IPS-18a (cell line): Measurements from ENCODE around the gene HSDL2.
"Not testable (repeated sequence)": the region's sequence is repeated elsewhere in the genome, so short reads cannot be mapped to it uniquely, and the experiment has no call there.

ENCODE experiments used
- H3K27ac ChIP-seq: one replicate; pipeline ENCODE4 v1.5.1; 2013; ENCODE audit warnings: low read length
- H3K27me3 ChIP-seq: one replicate; pipeline ENCODE4 v1.6.1; 2013; ENCODE audit warnings: mild to moderate bottlenecking, low read length; ENCODE audit not compliant: control insufficient read depth, insufficient read depth
- H3K36me3 ChIP-seq: one replicate; pipeline ENCODE4 v1.6.1; 2013; ENCODE audit warnings: low read depth, low read length; ENCODE audit not compliant: control insufficient read depth
- H3K4me1 ChIP-seq: one replicate; pipeline ENCODE4 v1.6.1; 2013; ENCODE audit warnings: low read depth, low read length; ENCODE audit not compliant: control insufficient read depth
- H3K4me3 ChIP-seq: one replicate; pipeline ENCODE4 v1.5.1; 2013; ENCODE audit warnings: low read length
- H3K9ac ChIP-seq: one replicate; pipeline ENCODE4 v1.6.1; 2013; ENCODE audit warnings: mild to moderate bottlenecking, low read length, moderate library complexity
- H3K9me3 ChIP-seq: one replicate; pipeline ENCODE4 v1.6.1; 2013; ENCODE audit warnings: low read depth, low read length; ENCODE audit not compliant: control insufficient read depth

The HSDL2 gene

DNA sequence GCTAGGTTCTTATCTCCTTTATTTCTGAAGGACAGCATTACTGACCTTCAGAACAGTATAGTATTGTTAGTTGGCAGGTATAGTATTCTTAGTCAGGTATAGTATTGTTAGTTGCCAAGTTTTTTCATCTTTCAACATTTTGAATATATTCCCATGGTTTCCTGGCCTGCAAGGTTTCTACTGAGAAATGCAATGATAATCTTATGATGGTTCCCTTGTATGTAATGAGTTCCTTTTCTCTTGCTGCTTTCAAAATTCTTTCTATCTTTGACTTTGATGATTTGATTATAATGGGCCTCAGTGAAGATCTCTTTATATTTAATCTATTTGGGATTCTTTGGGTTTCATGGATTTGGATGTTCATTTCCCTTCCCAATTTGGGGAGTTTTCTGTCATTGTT, 12.4 kb upstream of the HSDL2 start:
- no peaks in the 10 kb centered on the region for H3K27me3 ChIP-seq
- peaks cover 4% of the 10 kb centered on the region for H3K9me3 ChIP-seq
- no peak overlapping the region for H3K27ac ChIP-seq

GRCh38 chr9:112369817-112370216, 10.1 kb upstream of the HSDL2 start:
- H3K9me3 ChIP-seq = peaks cover 4% of the 10 kb centered on the region
- no peaks in the 10 kb centered on the region for H3K4me1 ChIP-seq
- no peak overlapping the region for H3K27ac ChIP-seq
- H3K9ac ChIP-seq = no peak overlapping the region
- no peaks in the 10 kb centered on the region for H3K36me3 ChIP-seq
- no peaks in the 10 kb centered on the region for H3K27me3 ChIP-seq
- no peak overlapping the region for H3K4me3 ChIP-seq

More for the DNA sequence above, 12.4 kb upstream of the HSDL2 start:
- Histone ChIP-seq H3K4me1 (no peaks in the 10 kb centered on the region), H3K9ac (no peak overlapping the region), H3K4me3 (no peak overlapping the region), H3K36me3 (no peaks in the 10 kb centered on the region)

GRCh38 chr9:112371060-112371459, 8.8 kb upstream of the HSDL2 start:
- Histone ChIP-seq H3K9ac (no peak overlapping the region), H3K36me3 (no peaks in the 10 kb centered on the region), H3K27ac (no peak overlapping the region), H3K4me3 (no peak overlapping the region), H3K9me3 (peaks cover 4% of the 10 kb centered on the region), H3K4me1 (no peaks in the 10 kb centered on the region), H3K27me3 (no peaks in the 10 kb centered on the region)

DNA sequence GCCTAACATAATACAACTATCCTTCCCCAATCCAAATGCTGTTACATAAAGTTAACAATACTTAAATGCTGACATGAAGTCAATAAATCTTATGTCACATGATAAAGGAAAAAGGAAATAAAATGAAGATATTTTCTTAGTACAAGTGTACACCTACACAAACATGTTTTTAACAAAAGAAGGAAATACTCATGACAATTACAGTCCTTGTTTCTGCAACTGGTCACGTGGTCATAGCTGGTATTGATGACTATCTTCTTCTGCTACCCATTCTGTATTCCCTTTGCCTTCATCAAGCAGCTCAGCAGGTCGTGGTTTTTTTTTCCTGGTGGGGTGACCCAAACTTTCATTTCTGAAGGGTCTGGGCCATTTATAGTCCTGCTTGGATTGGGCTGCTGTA, 6.2 kb upstream of the HSDL2 start:
- not testable (repeated sequence) for H3K36me3 ChIP-seq, H3K27me3 ChIP-seq, H3K4me3 ChIP-seq, H3K9me3 ChIP-seq, H3K9ac ChIP-seq, H3K27ac ChIP-seq
- H3K4me1 ChIP-seq = peaks cover 11% of the 10 kb centered on the region

- not testable (repeated sequence) for H3K27ac ChIP-seq, H3K9me3 ChIP-seq, H3K9ac ChIP-seq, H3K4me3 ChIP-seq, H3K27me3 ChIP-seq, H3K36me3 ChIP-seq
- H3K4me1 ChIP-seq = peaks cover 15% of the 10 kb centered on the region
These were observed 5.7 kb upstream of the HSDL2 start for GRCh38 chr9:112374232-112374631.

- no peak overlapping the region for H3K9ac ChIP-seq
- no peak overlapping the region for H3K27ac ChIP-seq
- H3K9me3 ChIP-seq = no peaks in the 10 kb centered on the region
- H3K4me3 ChIP-seq = no peak overlapping the region
- peaks cover 15% of the 10 kb centered on the region for H3K4me1 ChIP-seq
- H3K27me3 ChIP-seq = no peaks in the 10 kb centered on the region
- no peaks in the 10 kb centered on the region for H3K36me3 ChIP-seq
These were observed 4.5 kb upstream of the HSDL2 start for GRCh38 chr9:112375361-112375760.

DNA sequence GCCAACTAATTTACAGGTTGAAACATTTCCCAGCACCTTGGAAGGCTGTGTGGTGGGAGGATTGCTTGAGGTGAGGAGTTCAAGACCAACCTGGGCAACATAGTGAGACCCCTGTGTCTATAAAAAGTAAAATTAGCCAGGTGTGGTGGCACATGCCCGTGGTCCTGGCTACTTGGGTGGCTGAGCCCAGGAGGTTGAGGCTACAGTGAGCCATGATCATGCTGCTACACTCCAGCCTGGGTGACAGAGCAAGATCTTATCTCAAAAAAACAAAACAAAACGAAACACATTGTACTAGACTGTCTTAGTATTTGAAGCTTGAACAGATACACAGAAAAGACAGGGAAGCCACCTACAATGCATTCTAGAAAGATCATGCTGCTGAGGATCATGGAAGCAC, 2.8 kb upstream of the HSDL2 start:
- H3K9me3 ChIP-seq = no peaks in the 10 kb centered on the region
- no peak overlapping the region for H3K27ac ChIP-seq
- no peaks in the 10 kb centered on the region for H3K27me3 ChIP-seq
- no peaks in the 10 kb centered on the region for H3K36me3 ChIP-seq
- H3K9ac ChIP-seq = no peak overlapping the region
- H3K4me3 ChIP-seq = peak overlapping the region; percentile 91
- peaks cover 18% of the 10 kb centered on the region for H3K4me1 ChIP-seq

DNA sequence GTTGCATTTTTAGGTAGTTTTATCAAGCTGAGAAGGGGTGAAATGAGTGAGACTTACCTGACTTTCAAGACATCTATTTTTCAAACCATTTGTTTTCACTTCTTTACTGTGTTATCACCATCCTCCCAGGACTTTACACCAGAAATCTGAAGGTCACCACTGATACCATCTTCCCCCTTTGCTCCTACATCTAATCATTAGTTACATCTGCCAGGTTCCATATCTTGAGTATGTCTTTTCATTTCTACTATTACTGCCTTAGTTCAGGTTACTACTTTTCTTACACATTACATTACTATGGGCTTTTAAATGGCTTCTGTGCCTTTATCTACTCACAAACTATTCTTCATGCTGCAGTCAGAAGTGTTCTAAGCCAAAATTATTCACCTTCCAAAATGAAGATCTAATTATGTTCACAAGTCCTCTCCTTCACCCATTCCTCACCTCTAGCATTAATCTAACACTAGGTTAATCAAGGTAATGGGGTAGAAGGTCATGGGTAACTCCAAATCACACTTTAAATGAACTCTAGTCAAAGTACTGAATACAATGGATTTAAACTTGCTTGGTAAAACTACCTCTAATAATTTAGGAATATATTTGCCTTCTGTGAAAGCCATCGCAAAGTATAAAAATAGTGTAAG, 2.1 kb upstream of the HSDL2 start:
- no peaks in the 10 kb centered on the region for H3K36me3 ChIP-seq
- peak overlapping the region; percentile 4 for H3K9ac ChIP-seq
- no peak overlapping the region for H3K27ac ChIP-seq
- no peaks in the 10 kb centered on the region for H3K9me3 ChIP-seq
- H3K27me3 ChIP-seq = no peaks in the 10 kb centered on the region
- H3K4me3 ChIP-seq = peak overlapping the region; percentile 91
- H3K4me1 ChIP-seq = peaks cover 18% of the 10 kb centered on the region

- Histone ChIP-seq H3K27me3 (no peaks in the 10 kb centered on the region), H3K9ac (peak overlapping the region; percentile 85), H3K4me1 (peaks cover 18% of the 10 kb centered on the region), H3K27ac (no peak overlapping the region), H3K36me3 (no peaks in the 10 kb centered on the region), H3K9me3 (no peaks in the 10 kb centered on the region), H3K4me3 (peak overlapping the region; percentile 91)
These were observed 1.4 kb upstream of the HSDL2 start for GRCh38 chr9:112378328-112379176.

DNA sequence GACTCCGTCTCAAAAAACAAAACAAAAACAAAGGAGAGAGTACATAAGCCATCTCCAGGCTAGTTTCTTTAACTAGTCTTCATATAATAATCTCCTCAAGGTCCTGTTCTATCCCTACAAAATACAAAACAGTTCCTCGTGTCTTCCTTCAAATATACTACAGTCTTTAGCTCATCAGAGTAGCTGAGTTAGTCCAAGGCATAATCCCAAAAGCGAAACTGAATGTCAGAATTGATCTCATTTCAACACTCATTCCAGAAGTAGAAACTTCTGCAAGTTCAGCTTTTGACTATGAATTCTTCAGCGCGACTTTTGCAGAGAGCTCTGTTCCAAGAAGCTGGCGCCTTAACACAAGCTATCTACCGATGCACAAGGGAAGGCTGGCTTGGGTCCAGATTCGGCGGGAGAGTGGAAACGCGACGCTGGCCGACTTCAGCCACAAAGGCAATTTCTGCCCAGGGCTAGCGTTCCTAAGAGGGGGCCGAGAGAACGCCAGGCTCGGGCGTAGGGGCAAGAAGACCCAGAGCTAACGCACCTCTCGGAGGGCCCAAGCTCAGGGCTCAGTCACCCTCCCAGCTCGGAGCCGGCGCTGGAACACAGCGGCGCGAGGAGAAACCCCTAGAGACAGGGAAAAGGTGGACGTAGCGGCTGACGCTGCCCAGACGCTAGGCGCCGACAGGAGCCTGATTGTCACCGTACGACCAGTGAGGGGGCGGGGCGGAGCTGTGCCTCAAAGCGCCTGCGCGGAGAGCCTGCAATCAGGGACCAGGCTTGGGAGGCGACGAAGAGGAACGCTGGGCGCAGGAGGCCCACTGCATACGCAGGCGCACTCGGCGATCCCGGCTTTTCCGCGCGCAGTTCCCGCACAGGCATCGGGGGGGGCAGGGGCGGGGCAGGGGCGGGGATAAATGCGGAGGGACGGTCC, 469 bp upstream of the HSDL2 start:
- Histone ChIP-seq H3K36me3 (no peaks in the 10 kb centered on the region), H3K9me3 (no peaks in the 10 kb centered on the region), H3K27me3 (no peaks in the 10 kb centered on the region), H3K27ac (peak overlapping the region; percentile 47), H3K4me1 (peaks cover 18% of the 10 kb centered on the region), H3K9ac (peak overlapping the region; percentile 85), H3K4me3 (peak overlapping the region; percentile 91)

- no peaks in the 10 kb centered on the region for H3K9me3 ChIP-seq
- no peaks in the 10 kb centered on the region for H3K36me3 ChIP-seq
- no peaks in the 10 kb centered on the region for H3K27me3 ChIP-seq
- peak overlapping the region; percentile 75 for H3K9ac ChIP-seq
- H3K4me1 ChIP-seq = peaks cover 18% of the 10 kb centered on the region
- H3K4me3 ChIP-seq = peak overlapping the region; percentile 91
- H3K27ac ChIP-seq = no peak overlapping the region
These were observed 915 bp downstream of the HSDL2 start for GRCh38 chr9:112380825-112381221.
